ENCODE results near the gene SVEP1.

SVEP1 gene

DNA sequence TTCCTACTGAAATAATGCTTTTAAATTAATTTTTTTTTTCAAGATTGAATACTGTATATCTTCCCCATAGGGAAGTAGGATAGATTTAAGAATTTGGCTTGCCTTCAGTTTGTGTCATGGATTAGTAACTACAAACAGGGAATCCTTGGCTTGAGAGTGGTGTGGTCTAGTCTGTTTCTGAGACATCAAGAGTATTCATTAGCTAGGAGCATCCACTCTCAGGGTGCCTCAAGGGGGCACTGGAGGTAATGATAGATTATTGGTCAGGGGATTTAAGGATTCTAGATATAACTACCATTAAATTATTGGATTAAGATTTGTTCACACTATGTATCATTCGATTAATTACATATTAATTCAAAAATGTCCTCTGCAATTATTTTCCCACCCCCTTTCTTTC lies 150.1 kb downstream of the SVEP1 start:
- TF ChIP-seq, protein P1, sequence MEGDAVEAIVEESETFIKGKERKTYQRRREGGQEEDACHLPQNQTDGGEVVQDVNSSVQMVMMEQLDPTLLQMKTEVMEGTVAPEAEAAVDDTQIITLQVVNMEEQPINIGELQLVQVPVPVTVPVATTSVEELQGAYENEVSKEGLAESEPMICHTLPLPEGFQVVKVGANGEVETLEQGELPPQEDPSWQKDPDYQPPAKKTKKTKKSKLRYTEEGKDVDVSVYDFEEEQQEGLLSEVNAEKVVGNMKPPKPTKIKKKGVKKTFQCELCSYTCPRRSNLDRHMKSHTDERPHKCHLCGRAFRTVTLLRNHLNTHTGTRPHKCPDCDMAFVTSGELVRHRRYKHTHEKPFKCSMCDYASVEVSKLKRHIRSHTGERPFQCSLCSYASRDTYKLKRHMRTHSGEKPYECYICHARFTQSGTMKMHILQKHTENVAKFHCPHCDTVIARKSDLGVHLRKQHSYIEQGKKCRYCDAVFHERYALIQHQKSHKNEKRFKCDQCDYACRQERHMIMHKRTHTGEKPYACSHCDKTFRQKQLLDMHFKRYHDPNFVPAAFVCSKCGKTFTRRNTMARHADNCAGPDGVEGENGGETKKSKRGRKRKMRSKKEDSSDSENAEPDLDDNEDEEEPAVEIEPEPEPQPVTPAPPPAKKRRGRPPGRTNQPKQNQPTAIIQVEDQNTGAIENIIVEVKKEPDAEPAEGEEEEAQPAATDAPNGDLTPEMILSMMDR (conservative IDR thresholded peaks at IDR 0.05): peak; percentile 28; the same call in 1 of the 2 replicates
- no peak overlapping the region for H3K27ac ChIP-seq

DNA sequence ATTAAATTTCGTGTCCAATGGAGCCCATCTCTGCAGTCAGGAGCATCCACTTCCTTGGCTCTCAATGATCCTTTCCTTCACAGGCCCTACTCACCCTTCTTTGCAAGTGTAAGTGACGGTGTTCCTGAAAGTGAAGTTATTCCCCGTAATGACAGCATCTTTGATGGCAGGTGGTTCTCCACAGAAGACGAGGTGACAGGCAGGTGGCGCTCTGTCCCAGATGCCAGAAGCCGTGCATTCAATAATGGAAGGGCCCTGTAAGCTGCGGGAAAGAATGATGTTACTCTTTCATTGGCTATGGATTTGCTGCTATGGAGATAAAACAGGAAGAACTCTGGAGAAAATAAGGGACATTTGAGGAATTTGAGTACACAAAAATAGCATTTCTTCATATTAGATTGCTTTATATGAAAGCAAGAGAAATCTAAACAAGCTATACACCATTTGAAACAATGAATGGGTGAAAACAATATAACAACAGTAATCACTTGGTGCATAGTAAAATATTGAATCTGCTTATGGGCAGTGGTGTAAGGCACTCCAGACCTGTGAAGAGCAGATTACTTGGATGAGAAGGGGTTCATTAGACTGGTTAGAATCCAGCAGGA lies 151.9 kb downstream of the SVEP1 start:
- no peak overlapping the region for H3K27ac ChIP-seq
- TF ChIP-seq, protein P1 (conservative IDR thresholded peaks at IDR 0.05): peak; percentile 78

DNA sequence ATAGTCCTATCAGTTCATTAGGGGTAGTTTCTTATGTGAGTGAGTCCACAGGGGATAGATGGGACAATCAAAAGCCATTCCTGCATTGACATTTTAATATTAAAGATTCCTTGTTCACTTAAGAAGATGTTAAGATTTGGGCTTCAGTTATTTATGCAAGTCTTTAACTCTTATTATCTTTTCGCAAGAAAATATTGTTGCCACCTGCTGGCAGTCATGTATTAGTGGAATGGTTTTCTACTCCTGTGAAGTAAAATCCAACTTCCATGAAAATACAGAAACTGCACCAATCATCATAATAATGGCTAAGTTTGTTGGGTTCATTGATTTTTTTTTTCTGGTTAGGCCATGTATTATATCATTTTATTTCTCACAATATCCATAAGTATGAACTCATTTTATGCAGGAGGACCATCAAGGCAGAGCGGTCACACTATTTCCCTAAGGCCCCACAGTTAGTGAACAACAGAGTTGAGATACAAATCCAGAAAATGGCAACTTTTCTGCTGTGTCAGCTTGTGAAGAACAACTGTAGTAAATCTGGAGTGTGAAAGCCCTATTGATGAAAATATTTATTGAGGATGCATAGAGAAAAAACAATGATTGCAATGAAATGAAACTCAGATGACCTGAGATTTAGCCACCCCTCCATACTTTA lies 153.4 kb downstream of the SVEP1 start:
- TF ChIP-seq, protein P1 (conservative IDR thresholded peaks at IDR 0.05): peak; percentile 86
- no peak overlapping the region for H3K27ac ChIP-seq

DNA sequence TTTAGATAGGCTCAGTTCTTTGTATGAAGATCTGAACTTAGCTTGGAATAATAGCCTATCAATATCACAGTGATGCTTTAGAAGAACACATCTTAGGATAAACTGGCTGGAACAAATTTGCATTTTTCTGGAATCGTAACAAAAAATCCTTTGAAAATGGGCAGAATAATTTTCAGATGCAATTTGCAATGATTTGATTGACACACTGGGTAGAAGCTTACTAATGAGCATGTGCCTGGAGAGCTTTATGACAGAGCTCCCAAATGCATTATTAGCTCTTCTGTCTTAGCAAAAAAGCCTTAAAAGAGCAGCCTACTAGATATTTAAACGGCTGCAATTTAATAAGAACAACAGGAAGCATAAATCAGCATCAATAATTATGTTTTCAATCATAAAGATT lies 165.1 kb downstream of the SVEP1 start:
- TF ChIP-seq, protein P1 (conservative IDR thresholded peaks at IDR 0.05): no peak
- no peak overlapping the region for H3K27ac ChIP-seq

DNA sequence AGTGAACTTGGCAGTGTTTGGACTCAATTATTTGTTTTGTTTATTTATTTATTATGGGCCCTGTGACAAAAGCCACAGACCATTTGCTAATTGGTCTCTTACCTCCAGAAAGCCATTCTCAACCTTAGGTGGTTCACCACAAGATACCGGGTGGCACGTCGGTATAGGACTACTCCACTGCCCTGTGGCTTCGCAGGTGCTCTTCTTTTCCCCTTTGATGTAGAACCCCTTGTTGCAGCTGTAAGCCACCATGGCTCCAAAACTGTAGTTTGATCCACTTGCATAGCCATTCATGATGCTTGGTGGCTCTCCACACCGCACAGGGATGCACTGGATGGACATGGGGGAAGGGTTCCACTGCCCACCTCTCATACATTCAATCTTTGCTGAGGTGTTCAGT lies 168.6 kb downstream of the SVEP1 start:
- TF ChIP-seq, protein P1 (conservative IDR thresholded peaks at IDR 0.05): no peak

DNA sequence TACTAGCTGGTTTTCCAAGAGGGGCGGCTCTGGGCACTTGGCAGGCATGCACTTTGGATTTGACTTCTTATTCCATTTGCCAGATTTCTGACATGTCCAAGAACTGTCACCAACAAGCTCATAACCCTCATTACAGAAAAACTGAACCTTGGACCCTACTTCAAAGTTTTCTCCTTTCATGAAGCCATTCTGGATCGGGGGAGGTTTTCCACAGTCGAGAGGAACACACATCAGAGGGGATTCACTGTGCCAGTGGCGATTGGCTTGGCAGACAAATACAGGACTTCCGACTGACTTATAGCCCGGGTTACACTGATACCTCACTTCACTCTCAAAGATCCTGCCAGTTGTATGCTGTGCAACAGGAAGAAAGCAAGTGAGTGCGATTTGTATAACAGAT lies 170.9 kb downstream of the SVEP1 start:
- TF ChIP-seq, protein P1 (conservative IDR thresholded peaks at IDR 0.05): no peak
- H3K27ac ChIP-seq: no peak overlapping the region

More for the DNA sequence above, 168.6 kb downstream of the SVEP1 start:
- H3K27ac ChIP-seq: no peak overlapping the region

DNA sequence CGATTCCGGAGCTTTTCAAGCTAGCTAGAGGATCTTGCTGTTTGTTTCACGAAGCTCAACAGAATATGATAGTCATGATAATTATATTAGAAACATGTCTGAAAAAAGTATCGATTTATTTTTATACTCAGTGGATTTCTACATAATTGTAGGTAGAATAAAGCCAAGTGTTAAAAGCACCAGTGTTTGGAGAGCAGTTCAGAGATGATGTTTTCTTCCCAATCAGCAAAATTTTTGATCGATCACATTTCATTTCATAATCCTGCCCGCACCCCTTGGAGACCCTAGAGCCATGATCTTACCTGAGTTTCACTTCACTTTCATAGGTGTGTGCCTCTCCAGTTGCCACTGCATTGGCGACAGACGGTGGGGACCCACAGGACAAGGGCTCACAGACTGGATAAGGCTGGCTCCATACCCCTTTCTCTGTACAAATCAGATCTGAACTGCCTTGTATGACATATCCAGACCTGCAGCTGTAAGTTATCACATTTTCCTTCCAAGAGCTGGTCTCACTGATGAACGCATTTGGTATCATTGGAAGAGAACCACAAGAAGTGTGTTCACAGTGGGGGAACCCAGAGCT lies 173.6 kb downstream of the SVEP1 start:
- TF ChIP-seq, protein P1 (conservative IDR thresholded peaks at IDR 0.05): no peak
- H3K27ac ChIP-seq: no peak overlapping the region
